GM06990 (cell line): Measurements from ENCODE around the gene SBK1.

Source experiments
- DNase-seq: peaks from one replicate; pipeline ENCODE4 v3.0.0-alpha.2; 2011; ENCODE audit not compliant: insufficient read length; ENCODE audit errors: extremely low read depth
- H3K27me3 ChIP-seq: replicated peaks from 2 replicates; pipeline ENCODE4 v1.6.0; 2011; ENCODE audit warnings: low read length; ENCODE audit not compliant: control insufficient read depth, insufficient read depth
- H3K36me3 ChIP-seq: 2 replicates; pipeline ENCODE4 v1.5.1; 2011; ENCODE audit warnings: low read length; ENCODE audit not compliant: control insufficient read depth, insufficient read depth
- H3K4me3 ChIP-seq: replicated peaks from 2 replicates; pipeline ENCODE4 v1.5.1; 2011; ENCODE audit warnings: low read depth, mild to moderate bottlenecking, control low read depth, low read length
- CTCF ChIP-seq: IDR thresholded peaks from 2 replicates; pipeline ENCODE4 v1.5.1; 2011; ENCODE audit warnings: low read length, control low read depth, mild to moderate bottlenecking, inconsistent platforms; ENCODE audit not compliant: insufficient read depth, poor library complexity, severe bottlenecking

SBK1 gene

GRCh38 chr16:28303132-28303531, 10.8 kb downstream of the SBK1 start:
- no peak for TF ChIP-seq CTCF
- H3K4me3 ChIP-seq: no peak overlapping the region
- H3K27me3 ChIP-seq: no peaks in the 10 kb centered on the region; the same call in 1 of the 2 replicates
- no peak for DNase-seq
- no peaks in the 10 kb centered on the region for H3K36me3 ChIP-seq

- DNase-seq: no peak
- Histone ChIP-seq H3K4me3 (no peak overlapping the region), H3K27me3 (no peaks in the 10 kb centered on the region; the same call in 1 of the 2 replicates), H3K36me3 (no peaks in the 10 kb centered on the region)
- TF ChIP-seq CTCF: no peak
Observed at GRCh38 chr16:28304214-28304613, 11.9 kb downstream of the SBK1 start.

GRCh38 chr16:28307936-28308335, 15.6 kb downstream of the SBK1 start:
- H3K36me3 ChIP-seq: no peaks in the 10 kb centered on the region
- H3K27me3 ChIP-seq: no peaks in the 10 kb centered on the region
- TF ChIP-seq CTCF: no peak
- no peak overlapping the region for H3K4me3 ChIP-seq
- DNase-seq: no peak

- Histone ChIP-seq H3K4me3 (no peak overlapping the region), H3K27me3 (no peaks in the 10 kb centered on the region), H3K36me3 (no peaks in the 10 kb centered on the region)
- TF ChIP-seq CTCF: no peak
- DNase-seq: no peak
Observed at GRCh38 chr16:28308794-28309584, 16.7 kb downstream of the SBK1 start.

- H3K4me3 ChIP-seq: no peak overlapping the region
- H3K36me3 ChIP-seq: no peaks in the 10 kb centered on the region
- no peak for TF ChIP-seq CTCF
- no peak for DNase-seq
- no peaks in the 10 kb centered on the region for H3K27me3 ChIP-seq
Observed at GRCh38 chr16:28309811-28310311, 17.5 kb downstream of the SBK1 start.
